IPS DF 4.7 (cell line): ENCODE measurements around the gene ZMYND12.

Experiments
- DNase-seq: peaks from one replicate; pipeline ENCODE4 v3.0.0-alpha.2; 2013; ENCODE audit warnings: low spot score; ENCODE audit errors: extremely low read depth

Gene ZMYND12

GRCh38 chr1:42439940-42440339 is 15.9 kb downstream of the ZMYND12 start:
- no peak for DNase-seq

DNA sequence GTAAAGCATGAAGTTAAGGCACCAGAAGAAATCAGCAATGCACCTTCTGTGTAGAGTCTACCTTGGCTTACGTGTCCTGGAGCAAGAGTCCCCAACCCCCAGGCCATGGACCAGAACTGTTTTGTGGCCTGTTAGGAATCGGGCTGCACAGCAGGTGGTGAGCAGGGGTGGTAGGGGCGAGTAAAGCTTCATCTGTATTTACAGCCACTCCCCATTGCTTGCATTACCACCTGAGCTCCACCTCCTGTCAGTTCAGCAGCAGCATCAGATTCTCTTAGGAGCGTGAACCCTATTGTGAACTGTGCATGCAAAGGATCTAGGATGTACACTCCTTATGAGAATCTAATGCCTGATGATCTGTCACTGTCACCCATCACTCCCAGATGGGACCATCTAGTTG is 21.5 kb downstream of the ZMYND12 start:
- no peak for DNase-seq

DNA sequence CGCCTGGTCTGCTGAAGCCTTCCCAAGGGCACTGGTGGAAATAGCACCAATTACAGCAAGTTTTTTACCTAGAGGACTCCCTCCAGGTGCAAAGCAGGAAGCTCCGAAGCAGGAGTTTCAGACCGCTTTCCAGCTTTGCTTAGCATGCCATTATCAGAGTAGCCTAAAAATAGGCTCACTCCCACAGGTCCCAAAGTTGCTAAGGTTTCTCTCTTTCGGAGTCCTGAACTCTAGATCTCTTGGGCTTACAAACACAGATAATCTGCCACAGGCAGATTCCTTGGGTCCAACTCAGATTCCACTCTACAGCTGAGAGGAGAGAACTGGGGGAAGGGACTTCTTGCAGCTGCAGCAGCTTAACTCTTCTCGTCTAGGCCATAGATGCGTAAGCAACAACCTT is 22.5 kb downstream of the ZMYND12 start:
- DNase-seq, result no peak

DNA sequence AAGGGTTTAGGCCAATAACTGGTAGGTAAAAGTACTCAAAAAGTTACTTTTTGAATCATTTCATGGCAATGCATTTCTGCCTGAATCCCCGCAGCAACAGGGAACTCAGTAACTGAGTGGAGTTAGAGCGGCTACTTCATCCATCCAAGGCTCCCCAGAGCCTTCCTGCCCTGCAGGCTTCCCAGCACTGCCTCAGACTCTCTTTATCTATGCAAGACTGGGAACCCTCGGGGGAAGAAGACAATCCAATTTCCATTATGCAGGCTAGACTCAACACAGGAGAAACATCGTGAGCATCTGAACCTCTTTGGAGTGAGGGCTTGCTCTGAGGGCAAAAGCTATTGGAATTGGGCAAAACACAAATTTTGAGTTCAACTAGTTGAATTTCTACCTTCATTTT is 23.1 kb downstream of the ZMYND12 start:
- no peak for DNase-seq

DNA sequence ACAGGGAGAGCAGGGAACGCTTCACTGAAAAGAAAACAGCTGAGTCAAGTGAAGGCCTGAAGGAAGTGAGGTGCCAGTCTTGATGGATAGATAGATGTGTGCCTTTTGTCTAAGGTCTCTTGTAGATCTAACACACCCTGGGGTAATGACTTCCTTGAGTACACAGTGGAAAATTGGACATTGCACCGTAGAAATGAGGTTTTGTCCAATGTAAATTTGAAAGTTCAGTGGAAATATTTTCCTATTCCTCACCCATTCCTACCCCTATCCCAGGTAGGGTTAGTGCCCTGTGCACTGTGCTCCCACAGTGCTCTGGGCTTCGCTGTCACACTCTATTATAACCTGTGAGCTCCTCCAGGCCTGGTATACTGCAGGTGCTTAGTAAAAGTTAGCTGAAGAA is 24.3 kb downstream of the ZMYND12 start:
- DNase-seq, result no peak

- DNase-seq, result no peak
Observed at GRCh38 chr1:42430286-42431135, 25.3 kb downstream of the ZMYND12 start.

DNA sequence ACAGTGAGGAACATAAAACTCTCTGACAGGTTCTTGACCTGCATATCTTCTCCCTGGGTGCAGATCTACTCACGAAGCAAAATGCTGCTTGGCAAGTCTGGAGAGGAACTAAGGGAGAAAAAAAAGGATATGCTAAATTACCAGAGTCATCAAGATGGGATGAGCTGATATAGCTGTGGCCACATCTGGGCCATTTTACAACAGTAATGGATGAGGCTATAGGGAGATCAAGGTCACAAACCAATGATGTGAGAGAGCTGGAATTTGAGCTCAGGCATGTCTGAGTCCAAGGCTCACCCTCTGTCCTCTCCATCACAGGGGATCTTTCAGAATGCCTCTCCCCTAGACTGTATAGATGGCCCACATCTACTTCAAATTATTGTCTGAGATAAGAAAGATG is 26.2 kb downstream of the ZMYND12 start:
- no peak for DNase-seq

DNA sequence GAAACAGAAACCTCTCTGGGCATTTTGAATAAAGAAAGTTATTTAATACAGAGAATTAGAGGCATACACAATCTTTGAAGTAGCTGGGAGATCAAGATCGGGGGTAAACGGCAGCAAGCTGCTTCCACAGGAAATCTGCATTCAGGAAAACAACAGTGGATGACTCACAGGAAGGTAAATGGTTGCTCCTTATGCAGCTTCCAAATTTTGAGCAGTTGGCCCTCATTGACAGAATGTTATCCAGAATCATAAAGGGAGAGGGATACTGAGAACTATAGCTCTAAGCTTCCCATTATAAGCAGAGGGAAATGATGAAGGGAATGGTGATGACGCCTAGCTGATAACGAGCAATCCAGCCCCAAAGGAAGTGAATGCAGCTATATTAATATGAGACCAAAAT is 28.6 kb downstream of the ZMYND12 start:
- no peak for DNase-seq

- DNase-seq, result no peak
Observed at GRCh38 chr1:42424201-42424600, 31.6 kb downstream of the ZMYND12 start.

- no peak for DNase-seq
Observed at GRCh38 chr1:42423681-42424080, 32.1 kb downstream of the ZMYND12 start.

- DNase-seq, result no peak
Observed at GRCh38 chr1:42422737-42423136, 33.1 kb downstream of the ZMYND12 start.

DNA sequence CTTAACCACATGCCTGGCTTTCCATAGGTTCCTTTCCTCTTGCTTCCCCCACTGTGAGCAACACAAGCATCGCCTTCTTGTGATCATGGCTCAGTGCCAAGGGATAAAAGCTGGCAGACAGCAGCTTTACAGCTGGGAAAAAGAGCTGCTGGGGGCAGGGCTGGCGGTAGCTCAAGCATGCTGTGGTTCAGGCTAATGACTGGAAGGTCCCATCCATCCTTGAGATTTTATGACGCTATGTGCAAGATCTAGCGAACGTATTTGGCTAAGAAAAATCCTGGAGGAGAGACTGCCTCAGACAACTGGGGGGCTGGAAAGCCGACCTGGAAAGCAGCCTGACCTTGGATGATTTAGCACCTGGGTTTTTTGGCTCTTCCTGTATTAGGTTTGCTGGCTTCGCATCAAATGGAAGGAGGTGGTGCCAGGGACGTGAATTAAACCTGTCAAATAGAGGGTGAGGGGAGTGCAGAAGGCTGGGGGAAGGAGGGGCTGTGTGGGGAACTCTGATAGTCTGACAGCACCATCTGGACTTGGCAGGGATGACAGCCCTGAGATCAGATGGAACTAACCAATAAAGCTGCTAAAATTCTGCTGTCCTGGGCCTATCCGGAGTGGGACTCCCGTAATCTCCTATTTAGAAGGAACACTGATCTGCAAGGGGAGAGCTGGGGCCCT is 34.8 kb downstream of the ZMYND12 start:
- no peak for DNase-seq

- DNase-seq, result no peak
Observed at GRCh38 chr1:42420121-42420520, 35.7 kb downstream of the ZMYND12 start.

DNA sequence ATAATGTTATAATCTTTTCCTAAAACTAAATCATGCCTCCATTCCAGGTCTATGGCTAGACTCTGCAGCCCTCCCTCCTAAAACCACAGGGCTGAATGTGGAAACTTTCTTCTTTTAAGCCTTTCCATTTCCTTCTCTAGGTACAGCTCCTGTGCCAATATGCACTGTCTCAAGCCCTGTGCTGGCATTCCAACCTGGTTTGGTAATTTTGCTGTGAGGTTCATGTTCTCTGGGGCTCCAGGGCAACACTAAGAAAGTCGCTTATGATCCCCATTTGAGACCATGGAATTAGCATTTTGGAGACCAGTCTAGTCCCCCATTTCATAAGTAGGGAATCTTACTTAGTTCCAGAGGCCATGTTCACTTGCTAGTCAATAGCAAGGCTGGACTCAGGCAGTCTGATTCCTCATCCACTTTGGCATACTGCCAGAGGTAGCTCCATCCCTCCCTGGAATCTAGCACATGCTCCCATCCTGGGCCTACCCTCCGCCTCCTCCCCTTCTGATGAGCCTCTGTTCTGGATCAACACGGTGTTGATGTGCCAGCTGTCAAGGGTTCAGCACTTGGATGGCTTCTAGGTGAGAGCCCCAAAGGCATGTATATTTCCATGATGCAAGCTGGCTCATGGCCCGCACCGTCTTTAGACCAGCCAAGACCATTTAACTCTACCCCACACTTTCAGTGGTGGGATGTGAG is 36.5 kb downstream of the ZMYND12 start:
- DNase-seq, result no peak

- DNase-seq, result no peak
Observed at GRCh38 chr1:42418516-42418915, 37.3 kb downstream of the ZMYND12 start.

DNA sequence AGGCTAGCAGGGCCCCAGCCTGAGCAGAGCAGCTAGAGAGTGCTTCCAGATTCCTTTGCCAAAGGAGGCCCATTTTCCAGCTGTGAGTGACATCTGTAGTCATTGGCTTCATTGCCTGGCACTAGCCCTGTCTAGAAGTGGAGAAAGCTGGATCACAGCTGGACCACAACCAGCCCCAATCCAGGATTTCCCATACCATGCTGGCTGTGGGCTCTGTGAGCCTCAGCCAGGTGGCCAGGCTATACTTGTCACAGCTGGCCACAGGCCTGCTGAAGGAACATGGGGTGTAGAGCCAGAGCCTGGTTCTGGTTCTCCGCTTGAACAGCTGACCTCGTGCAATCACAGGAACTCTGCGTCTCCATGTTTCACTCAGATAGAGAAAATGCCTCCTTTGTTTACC is 38.7 kb downstream of the ZMYND12 start:
- no peak for DNase-seq

- no peak for DNase-seq
Observed at GRCh38 chr1:42414551-42415496, 41.0 kb downstream of the ZMYND12 start.

- DNase-seq, result no peak
Observed at GRCh38 chr1:42403880-42404400, 51.9 kb downstream of the ZMYND12 start.

GRCh38 chr1:42399315-42400100 is 56.3 kb downstream of the ZMYND12 start:
- DNase-seq, result no peak
